ENCODE results near the gene MFRP.

The MFRP gene

DNA sequence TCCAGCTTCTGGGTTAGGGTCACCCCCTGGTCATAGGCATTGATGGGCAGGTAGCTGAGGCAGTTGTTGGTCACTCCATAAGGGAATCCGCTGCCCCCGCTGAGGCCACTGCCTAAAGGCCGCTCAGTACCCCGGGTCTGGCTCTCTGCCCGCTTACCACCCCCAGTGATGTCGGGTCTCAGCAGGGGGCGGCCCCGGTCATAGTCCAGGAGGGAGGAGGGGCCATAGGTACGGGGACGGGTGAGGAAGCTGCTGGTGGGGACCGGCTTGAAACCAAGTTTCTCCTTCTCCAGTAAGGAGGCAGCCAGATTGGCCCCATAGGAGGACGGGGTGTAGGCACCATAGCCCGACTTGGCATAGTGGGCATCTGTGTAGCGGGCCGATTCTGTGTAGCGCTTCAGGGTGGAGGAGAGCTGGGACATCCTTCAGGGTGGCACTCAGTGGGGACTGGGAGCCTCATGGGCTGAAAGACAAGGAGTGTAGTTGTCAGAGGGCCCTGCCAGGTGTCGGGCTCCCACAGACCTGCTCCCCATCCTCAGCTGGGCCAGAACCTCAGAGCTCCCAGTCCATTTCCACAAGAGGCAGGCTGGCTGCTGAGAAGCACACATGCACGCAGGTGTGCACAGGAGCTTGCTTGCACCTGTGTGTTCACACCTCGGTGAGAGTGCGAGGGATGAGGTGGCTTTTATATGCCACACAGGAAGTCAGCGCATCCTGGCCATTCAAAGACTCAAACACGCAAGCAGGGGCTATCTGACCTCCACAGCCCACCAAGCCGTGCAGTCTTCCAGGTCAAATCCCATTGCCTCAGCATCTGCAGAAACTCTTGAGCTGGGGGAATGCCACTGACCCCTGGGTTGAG is 26.8 kb upstream of the MFRP start:
- DNase-seq (ENCODE audit: low spot score), result no peak

DNA sequence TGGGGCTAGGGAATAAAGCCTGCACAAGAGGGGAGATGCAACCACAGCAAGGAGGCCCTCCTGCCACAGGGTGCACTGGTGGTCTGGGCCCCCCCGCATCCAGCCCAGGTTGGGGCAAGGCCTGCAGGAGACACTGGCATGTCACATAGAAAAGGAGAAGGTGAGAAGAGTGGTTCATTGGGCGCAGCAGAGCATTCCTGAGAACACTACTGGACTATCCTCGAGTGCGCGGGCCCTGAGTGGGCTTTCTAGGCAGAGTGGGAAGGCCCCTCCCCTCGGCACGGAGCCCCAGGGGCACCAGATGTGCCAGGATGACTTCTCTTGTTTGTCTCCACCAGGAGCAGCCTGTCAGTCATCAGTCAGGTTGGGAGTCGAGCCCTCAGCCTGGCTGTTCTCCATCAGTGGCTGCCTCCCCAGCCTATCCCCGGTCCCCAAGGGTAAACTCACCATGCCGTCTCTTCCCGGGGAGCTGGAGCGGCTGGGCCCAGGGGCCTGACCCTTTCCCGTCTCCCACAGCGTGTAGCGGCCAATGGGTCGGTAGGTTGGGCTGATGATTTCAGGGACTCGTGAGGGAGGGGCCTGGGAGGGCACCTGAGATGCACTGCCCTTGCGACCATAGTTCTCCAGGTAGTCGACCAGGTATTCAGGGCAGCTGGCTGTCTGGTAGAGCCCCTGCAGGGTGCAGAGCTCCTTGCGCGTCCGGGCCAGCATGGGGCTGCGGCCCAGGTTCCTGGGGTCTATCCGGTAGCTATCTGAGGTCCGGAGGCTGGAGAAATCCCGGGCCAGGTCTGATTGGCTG is 26.0 kb upstream of the MFRP start:
- no peak for DNase-seq (ENCODE audit: low spot score)

DNA sequence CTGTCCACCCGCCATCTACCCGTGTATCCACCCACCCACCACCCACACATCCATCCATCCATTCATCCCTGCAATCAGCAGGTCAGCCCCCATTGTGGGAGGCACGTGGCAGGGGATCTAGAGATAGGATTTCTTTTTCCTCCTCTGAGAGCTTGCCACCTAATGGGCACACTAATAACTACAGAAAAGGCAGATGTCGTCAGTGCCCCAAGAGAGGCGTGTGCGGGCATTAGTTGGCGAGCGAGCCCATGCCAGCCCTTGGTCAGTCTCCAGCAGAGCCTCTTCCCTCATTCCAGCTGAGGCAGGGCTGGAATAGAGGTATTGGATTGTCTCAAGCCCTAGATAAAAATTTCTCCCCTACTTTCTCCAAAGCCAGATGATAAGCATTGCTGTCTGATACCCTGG is 25.3 kb upstream of the MFRP start:
- DNase-seq (ENCODE audit: low spot score), result no peak

DNA sequence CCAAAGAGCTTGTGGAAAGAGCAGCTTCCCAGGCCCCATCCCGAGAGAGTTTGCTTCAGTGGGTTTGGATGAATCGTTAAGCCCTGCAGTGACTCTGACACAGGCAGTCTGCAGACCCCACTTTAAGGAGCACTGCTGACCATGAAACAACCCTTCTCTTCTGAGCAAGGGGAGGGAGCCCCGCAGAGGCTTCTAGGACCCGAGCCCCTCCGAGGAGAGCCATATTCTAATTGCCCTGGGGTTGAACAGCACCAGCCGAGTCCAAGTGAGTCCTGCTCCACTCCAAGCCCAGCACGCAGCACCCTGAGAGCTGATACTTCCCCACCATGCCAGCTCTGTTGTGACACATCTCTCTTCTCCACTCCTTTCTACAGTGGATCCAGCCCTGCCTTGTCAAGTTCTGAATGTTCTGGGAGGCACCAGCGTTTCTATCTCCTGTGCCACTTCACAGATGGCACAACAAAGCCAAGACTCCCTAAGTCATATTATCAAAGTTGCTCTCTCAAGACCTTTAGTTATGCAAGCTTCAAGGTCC is 24.6 kb upstream of the MFRP start:
- DNase-seq (ENCODE audit: low spot score), result no peak

DNA sequence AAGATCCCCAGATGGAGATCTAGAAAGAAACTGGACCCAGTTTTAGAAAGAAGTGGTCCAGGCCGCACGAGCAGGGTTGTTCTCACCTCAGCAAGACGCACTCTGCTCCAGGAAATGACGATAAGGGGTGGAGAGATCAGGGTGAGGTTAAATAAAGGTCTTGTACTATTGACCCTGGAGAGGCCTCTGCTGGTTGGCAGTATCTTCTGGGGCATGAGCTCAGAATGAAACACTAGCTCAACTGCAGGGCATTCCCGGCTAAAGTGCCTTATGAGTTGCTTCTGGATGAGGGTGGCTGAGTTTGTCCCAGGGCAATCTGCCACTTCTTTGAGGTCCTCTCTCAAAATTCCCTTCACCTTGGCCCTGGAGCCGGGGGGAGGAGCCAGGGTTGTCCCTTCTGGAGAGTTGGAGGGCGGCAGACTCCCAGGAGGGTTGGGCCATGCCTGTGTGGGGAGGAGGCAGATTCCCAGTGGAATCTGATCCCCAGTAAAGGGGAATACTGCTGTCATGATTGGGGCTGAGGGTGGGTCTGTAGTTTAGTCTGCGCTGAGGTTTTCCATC is 24.1 kb upstream of the MFRP start:
- no peak for DNase-seq (ENCODE audit: low spot score)

DNA sequence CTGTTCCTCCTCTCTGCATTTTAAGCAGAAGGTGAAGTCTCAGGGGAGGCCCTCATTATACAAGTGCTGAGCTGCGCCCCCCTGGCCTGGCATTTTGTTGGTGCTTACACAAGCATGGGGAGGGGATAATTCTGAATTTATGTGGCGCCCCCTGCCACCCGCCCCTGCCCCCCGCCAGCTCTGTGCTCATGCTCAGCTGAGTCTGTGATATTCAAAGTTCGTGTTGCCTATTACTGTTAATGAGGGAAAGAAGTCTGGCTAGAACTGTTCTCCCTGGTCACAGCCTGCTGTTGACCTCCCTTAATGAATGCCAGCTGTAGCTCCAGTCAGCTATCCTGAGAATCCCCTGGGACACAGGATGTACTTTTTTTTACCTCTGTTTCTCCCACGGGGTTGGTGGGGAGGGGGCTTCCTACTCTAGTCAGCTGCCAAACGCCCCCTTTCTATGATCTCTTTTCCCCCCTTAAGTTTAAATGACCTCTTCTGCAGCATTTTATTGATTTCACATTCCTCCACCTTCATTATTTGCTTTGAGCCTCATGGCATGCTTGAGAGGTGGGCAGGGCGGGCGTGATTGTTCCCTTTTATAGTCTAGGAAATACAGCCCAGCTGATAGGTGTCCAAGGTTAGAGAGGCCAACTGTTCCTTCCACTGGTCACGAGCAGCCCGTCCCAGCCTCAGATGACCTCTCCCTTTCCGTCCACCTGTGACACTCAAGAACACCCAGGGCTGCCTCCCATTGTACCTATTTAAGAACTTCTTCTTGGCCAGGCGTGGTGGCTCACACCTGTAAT is 22.8 kb upstream of the MFRP start:
- DNase-seq (ENCODE audit: low spot score), result no peak

DNA sequence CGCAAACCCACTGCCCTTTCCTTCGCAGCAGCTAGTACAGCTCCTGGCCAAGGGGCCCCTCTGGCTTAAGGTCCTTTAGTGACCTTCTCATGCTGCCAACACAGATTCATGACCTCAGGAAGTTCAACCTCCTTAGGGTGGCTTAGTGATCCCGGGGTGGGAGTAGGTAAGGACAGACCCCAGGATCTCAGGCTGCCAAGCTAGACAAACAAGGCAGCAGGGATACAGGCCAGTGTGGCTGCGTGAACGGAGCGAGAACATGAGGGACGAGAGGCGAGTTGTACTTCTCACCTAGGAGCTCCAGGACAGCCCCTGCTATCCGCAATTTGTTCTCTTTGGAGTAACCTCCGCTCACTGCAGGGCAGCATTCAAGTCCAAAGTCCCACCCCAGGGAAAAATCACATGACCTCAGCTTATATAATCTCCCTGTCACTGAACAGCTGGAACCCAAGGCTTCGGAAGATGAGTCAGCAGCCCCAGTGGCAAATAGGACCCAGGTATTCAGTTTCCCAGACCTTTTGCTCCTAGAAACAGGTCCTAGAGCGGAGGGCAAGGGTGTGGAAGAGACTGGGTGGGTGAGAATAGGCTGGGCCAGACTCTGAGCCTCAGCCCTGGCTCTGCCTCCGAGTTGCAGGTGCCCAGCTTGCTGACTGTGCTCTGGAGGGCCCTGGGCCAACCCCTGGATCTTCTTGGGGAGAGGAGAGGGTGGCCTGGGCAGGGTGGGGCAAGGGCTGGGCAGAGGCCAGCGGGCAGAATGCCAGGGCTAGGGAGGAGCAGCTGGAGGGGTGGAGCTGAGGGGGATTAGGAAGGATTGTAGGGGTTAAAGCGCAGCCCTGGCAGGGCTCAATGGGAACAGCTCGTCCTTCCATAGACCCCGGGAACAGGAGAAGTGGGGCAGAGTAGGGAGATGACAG is 21.9 kb upstream of the MFRP start:
- DNase-seq (ENCODE audit: low spot score), result no peak

DNA sequence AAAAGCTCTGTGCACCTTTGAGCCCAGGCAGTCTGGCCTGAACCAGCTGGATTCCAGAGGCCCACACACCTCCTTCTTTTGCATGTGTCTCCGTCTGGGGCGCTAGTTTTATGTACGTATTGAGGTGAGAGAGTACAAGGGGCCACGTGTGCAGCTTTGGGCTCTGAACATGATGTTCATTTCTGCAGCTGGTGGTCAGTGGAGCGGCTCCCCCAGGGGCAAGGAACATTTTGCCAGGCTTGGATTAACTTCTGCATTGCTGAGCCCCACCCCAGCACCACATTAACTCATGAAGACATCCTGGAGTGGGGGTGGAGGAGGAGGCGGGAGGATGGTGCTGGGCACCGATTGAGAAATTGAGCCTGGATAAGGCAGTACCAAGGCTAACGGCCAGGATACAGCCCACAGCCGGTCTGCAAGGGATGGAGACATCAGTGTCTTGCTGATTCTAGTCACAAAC is 21.2 kb upstream of the MFRP start:
- DNase-seq (ENCODE audit: low spot score), result no peak

DNA sequence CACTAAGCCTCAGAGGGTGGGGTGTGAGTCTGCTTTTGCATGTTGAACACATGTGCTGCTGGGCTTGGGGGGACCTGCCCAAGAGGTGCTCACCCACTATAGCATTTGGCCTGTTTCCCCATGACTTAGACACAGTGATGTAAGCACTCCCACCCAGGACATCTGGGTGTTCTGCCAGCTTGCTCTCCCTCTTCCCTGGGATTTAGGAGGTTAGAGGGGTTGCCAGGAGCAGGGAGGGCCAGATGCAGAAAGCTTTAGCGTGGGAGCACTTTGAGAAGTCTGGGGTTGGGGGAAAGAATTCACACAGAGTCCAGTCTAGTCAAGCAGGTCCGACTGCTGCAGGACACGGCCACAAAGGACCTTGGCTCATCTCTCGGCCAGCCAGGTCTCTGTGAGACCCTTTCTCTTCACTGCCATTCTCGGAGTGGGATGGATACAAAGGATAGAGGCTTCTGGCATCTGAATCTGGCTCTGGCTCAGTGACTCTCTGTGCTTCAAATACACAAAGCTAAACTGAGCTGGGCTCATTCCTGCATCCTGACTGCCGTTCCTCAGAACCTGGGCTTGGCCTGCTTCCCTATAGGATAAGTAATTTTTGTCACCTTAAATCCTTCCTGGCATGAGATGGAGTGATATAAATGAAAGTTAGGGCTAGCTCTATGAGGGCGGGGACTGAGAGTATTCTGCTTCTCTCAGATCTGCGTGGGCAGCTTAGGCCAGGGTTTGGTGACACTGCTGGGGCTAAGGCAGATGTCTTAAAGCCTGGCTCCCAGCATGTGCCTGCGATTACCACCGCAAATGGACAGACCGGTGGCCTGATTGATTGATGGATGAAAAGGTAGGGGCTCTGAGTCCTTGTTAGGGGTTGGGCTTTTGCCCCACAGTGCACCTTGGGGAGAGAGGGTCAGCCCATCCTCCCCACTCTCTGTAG is 20.4 kb upstream of the MFRP start:
- no peak for DNase-seq (ENCODE audit: low spot score)

DNA sequence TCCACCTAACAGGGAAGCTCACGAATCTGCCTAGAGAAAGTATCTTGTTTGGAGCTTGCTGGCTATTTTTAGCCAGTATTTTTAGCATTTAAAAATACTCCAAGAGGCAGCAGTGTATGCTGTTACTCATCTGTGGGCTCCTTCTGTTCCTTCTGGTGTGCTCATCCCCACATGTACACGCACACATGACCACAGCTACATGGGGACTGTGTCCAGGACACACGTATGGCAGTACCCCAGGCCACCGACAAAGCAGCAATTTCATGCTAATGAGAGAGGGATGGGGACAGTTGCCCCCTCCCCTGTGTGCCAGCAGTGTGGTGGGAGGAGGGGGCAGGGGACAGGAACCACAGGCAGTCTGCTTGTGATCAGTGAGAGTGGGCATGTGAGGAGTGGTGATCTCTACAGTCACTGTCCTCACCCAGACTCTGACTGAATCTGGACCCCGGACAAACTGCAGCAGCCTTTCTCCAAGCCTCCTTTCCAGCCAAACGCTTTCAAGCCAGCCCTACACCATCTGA is 18.6 kb upstream of the MFRP start:
- DNase-seq (ENCODE audit: low spot score), result no peak

DNA sequence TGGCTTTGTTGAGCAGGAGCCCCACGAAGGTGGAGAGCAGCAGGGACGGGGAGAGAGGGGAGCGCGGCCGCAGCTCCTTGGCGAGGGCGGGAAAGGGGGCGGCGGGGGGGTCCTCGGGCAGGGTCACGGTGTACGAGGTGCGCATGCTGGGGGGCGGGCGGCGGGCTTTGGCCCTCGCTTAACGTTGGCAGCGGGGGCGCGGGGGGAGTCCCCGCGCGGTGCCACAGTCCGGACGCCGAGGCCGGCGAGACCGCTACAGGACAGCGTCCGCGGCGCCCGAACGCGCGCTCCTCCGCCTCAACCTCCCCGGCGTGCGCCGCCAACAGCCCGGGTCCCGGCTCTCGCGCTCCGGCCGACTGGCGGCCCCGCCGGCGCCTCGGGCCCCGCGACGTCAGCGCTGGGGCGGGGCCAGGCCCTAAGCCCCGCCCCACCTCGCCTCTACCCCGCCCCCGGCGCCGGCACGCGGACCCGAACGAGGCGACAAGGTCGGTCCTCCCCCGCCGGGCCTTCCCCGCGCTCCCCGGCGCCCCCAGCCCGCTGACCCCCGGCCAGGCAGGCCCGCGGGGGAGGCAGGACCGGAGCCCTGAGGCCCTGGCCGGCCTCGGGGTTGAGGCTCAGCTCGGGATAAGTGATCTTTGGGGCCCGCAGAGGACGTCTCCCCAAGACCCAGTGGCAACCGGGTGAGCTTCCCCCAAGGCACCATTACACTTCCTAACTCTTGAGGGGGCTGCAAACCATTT is 17.5 kb upstream of the MFRP start:
- DNase-seq (ENCODE audit: low spot score), result peak; percentile 52

DNA sequence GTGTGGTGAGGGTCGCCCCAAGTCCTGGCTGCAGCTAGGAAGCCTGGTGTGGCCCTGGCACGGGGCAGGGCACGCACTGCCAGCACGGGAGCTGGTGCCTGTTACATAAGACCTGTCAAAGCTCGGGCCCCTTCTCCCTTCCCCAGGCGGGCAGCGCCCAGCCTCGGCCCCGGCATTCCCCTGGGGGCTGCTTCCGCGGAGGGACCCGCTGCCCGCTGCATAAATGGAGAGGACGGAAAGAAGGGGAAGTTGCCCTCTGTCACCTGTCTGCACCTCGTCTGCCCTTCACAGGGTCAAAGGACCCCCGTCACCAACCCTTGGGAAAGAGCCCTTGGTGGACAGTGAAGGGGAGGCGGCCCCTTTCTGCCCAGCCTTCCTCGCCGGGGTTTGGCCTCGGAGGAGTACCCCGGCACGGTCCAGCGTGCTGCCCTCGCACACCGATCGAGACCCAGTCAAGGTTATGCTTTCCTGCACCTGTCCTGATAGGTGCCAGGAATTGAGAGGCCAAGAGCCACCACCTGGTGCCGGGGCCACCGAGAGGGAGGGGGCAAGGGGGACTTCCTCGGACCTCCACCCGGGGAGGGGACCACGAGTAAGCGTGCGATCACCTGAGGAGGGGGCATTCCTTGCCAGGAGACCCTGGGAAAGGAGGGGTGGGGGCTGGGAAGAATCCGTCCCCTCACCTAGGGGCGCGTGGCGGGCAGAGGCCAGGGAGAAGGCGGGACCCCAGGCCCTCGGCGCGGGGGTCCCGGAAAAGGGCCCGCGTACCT is 16.8 kb upstream of the MFRP start:
- no peak for DNase-seq (ENCODE audit: low spot score)

DNA sequence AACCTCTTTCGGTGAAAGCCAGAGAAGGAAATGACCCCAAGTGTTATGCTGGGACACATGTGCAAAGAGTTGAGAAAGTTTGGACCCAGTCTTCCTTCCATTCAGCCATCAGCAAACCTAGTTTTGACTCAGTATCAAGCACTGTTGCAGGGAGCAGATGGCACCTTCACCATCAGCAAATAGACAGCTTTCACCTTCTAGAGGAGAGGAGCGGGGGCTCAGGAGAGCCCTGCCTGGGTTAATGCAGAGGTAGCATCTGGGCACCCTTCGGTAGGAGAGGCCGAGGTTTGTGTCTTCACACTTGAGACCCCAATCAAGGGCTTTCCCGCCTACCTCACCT is 16.2 kb upstream of the MFRP start:
- DNase-seq (ENCODE audit: low spot score), result no peak

DNA sequence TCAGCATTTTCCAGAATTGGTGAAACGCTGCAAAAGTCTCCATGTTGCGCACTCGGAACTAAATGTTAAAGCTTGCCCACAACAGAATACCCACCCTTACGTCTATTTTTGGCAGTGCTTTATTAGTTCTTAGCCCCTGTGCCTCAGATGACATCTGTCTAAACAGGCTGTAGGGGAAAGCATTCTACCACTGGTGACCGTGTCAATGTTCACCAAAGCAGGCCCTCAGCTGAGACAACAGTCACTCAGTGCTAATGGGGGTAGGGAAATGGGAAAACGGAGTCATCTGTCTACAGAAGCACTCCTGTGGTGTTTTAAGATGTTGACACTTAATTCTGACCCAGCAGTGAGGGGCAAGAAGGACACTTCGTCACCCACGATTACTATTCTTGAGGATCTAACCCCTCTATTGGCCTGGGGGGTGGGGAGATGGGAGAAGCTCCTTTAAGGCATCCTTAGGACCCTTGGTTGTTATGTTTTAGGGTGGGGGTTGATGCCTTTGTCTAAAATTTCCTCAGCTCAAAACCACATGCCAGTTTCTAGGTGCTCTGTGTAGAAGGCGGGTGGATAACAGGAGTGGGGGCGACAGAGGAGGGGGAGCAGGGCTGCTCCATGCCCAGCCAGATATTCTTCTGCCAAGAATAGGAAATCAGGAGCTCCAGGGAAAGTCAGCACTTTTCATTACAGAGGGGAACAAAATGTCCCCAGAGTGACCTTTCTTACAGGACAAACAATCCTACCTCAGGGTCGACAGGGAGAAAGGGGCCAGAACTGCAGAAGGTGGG is 15.6 kb upstream of the MFRP start:
- DNase-seq (ENCODE audit: low spot score), result no peak

DNA sequence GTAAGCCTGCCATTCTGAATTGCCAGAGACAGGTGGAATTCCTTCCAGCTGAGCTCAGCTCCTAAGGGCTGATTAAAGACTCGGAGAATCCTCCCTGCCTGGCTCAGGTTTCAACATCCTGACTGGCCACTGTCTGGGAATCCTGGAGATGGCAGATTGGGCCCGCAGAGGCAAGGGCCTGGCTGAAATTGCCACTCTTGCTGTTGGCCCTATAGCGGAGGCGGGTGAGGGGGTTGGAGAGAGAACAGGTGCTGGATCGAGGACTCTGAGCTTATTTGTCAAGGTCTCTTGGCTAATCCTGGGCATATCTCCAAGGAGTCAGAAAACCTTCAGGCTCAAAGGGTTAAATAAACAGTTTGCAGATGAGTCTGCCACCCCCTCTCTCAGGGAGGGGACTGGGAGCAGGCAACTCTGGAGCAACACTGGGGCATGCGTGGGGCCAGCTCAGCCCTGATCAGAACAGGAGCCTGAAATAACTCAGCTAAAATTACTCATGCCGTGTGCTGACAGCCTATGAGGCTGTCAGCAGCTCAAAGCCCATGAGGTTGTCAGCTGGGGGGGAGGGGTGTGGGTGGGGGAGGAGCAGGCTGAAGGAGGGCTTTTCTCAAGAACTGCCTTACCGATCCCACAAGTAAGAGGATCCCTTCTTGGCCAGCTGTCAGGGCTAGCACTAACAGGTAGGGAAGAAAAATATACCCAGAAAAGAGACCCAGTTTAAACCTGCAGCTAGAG is 14.7 kb upstream of the MFRP start:
- DNase-seq (ENCODE audit: low spot score), result no peak

DNA sequence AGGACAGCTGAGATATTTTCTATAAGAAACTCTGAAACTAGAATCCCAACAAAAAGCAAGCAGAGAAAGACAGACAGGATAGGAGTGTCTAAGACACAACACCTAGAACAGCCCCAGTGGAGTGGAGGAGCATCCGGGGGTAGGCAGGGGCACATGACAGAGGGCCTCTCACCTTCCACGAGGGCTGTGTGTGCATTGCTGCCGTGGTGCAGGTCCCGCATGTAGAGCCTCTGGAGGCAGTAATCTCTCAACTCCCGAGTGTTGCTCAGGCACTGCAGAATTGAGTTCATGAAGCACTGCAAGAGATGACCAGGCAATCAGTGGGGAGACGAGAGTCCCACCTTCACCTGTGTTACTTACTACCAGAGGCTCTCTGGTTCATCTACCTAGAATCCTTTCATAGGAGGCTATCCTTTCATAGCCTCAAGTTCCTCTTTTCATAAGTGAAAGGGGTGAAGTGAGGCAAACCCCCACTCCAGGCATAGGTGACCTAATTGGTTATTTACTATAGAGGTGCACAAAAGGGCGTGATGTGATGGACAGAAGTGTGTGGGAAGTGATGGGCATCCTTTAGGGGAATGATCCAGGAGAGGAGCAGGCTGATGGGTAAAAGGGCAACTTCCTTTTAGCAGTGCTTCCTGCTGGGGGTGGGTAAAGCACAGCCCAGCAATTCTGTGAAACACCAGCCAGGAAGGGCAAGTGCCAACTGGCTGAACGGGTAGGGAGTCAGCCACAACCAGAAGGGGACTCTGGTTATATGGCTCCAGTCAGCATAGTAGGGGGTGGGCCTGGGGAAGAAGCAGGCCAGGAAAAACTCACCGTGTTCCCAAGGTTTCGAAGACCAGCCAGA is 13.1 kb upstream of the MFRP start:
- DNase-seq (ENCODE audit: low spot score), result no peak

All from CD4-positive, alpha-beta T cell treated with Interleukin-2 at 100 ng/mL for 4 hours (primary cell).